VCaP (cell line): ENCODE data around the gene MAP7D2.

ENCODE experiments used
- H3K27ac ChIP-seq: fragments of 450-650 bp; 2 replicates; pipeline ENCODE4 v1.5.1; 2017
- CTCF ChIP-seq: fragments of 450-650 bp; conservative IDR thresholded peaks from 2 replicates; pipeline ENCODE4 v1.5.1; 2017; ENCODE audit warnings: mild to moderate bottlenecking, moderate library complexity

The MAP7D2 gene

GRCh38 chrX:20011608-20012007, 105.1 kb downstream of the MAP7D2 start:
- H3K27ac ChIP-seq, result peak overlapping the region; percentile 19; the same call in 1 of the 2 replicates
- no peak for TF ChIP-seq CTCF

GRCh38 chrX:20007962-20008622, 108.6 kb downstream of the MAP7D2 start:
- no peak for TF ChIP-seq CTCF
- peak overlapping the region; percentile 95 for H3K27ac ChIP-seq

- H3K27ac ChIP-seq, result peak overlapping the region; percentile 95
- TF ChIP-seq CTCF, result no peak
Measured at GRCh38 chrX:20005883-20006282, 110.8 kb downstream of the MAP7D2 start.

GRCh38 chrX:20001588-20001987, 115.1 kb downstream of the MAP7D2 start:
- no peak for TF ChIP-seq CTCF

GRCh38 chrX:19991350-19991718, 125.4 kb downstream of the MAP7D2 start:
- peak; percentile 63 for TF ChIP-seq CTCF
- peak overlapping the region; percentile 84 for H3K27ac ChIP-seq

More at GRCh38 chrX:20001588-20001987, 115.1 kb downstream of the MAP7D2 start:
- H3K27ac ChIP-seq, result no peak overlapping the region

- peak; percentile 93 for TF ChIP-seq CTCF
- peak within 1 kb of the TSS; percentile 84 for H3K27ac ChIP-seq
Measured at GRCh38 chrX:19990556-19991349, 126.0 kb downstream of the MAP7D2 start, which contains the start of gene BCLAF3. Gene BCLAF3, minus strand, starts transcription at chrX:19991061. Its CDS starts 20,797 bp downstream, at chrX:19970264.

- peak overlapping the region; percentile 84 for H3K27ac ChIP-seq
- TF ChIP-seq CTCF, result no peak
Measured at GRCh38 chrX:19990151-19990555, 126.6 kb downstream of the MAP7D2 start.
